ENCODE data around the gene ADAM22. TPM values are rescaled to one million over a fixed set of nuclear protein-coding genes. Genes with fewer than 3 reads are reported as not detected.
A peak's percentile ranks its signal among the peaks of the same experiment; 100 is the strongest.
"Not testable (repeated sequence)": the region's sequence is repeated elsewhere in the genome, so short reads cannot be mapped to it uniquely, and the experiment has no call there.

The ADAM22 gene
- total RNA-seq, 1 experiment from 2014 or later = 1.6 TPM

DNA sequence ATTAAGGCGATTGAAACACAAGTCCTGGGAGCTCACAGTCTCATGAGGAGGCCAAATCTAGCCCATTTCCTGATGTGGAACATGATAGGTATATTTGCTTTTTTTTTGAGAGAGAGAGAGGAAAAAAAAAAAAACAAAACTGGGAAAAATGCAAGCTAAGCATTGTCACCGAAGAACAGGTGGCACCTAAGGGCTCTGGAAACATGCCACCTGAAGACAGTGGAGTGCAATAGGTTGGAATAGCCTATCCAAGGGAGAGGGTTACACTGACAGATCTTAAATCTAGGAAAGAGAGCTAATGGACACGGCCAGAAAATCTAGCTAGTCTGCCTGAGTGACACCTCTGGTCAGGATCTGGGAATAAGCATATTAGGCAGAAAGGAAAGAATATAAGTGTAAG is 175.6 kb downstream of the ADAM22 start:
- DNase-seq (ENCODE audit: low read depth) = no peak

DNA sequence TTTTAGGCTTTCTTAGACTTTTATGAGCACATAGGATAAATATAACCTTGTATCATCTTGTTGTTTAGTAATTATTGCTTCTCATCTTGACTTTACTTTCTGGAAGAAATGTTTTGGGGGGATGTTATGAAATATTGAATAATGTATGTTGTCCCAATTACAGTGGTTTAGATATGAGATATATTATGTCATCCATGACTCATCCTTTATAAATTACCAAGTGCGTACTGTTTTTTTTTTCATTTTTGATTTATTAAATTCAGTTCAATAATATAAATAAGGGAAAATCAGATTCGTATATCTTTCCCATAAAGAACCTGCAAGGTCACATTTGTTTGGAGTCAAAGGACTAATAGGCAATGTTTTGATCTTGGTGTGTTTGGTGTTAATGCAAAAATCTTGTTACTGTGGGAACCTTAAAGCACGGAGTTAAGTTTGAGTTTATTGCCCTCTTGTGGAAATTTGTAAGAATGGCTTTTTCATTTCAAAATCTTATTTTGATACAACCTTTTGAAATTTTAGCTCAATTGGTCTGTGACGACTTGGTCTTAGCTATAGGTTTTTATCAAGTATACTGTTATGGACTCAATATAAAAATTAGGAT is 177.2 kb downstream of the ADAM22 start:
- DNase-seq (ENCODE audit: low read depth) = peak; percentile 35

DNA sequence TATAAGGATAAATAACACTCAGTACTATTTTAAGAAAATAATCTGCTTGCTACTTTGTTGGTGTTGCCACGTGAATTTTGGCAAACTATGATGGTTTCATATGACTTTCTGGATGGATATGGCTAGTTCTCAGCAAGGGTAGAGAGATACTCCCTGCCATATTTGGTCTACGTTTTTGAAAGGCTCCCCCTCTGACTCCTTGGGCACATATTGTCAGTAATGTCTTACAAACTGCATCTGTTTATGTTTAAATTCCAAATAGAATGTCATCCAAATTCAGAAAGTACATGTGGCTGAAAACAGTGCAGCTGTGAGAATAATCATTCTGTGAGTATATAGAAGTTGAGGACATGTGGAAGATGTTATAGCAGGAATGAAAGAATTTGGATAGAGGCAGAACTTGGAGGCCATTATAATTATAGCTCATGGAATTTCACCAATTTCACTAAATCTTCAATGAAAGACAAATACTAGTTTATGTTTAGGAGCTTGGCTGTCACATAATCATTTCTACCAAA is 178.0 kb downstream of the ADAM22 start:
- no peak for DNase-seq (ENCODE audit: low read depth)

DNA sequence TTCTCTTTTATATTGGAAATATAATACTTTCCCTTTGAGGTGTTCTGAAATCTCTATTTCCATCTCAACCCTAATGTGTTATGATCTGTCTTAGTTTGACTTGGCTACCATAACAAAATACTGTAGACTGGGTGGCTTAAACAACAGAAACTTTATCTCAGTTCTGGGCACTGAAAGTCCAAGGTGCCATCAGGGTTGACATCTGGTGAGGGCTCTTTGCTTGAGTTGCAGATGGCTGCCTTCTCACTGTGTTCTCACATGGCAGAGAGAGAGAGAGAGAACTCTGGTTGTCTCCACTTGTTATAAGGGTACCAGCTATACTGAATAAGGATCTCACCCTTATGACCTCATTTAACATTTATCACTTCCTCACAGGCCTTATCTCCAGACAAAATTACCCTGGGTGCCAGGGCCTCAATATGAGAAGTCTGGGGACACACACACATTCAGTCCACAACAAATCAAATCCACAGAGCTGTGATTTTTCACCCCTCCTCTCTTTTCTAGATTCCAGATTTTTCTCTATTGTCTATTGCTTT is 181.3 kb downstream of the ADAM22 start:
- DNase-seq (ENCODE audit: low read depth) = no peak

DNA sequence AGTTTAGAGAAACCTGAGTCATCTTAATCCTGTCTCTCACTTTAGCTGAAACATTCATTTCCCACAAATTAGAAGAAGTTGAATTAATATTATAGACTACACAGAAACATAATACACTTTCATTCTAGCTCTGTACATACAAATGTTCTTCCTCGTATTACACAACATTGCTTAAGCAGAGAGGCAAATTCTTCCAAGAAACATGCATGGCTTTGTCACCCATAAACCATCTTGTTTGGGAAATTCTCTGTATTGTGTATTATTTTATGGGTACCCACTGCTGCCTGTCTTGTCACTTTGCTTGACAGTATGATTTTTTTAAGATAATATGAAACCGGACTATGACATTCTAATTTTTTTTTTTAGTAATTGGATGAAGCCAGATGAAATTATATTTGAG is 181.8 kb downstream of the ADAM22 start:
- DNase-seq (ENCODE audit: low read depth) = no peak

DNA sequence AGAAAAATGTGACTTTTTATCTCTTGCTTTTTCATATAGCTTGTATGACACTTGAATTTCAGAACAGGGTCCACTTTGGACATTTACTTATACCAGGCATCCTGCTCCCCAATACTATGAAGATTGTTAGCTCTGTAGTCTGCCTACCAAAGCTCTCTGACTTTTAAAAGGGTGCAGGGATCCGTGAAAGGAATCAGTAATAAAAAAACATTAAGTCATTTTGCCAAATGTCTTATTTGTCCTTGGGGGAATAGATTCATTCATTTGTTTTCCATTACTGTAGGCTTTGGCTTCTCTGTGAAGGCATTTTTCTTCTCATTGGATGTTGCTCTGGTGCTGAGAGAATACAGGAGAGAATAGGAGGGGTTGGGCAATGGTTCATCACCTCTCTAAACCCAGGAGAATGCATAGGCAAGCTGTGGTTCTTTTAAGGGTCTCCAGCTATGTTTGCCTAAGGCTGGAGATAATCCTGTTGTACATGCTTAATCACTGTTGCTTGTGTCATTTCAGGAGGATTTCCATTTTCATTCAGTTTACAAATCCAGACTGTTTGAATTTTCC is 182.3 kb downstream of the ADAM22 start:
- no peak for DNase-seq (ENCODE audit: low read depth)

DNA sequence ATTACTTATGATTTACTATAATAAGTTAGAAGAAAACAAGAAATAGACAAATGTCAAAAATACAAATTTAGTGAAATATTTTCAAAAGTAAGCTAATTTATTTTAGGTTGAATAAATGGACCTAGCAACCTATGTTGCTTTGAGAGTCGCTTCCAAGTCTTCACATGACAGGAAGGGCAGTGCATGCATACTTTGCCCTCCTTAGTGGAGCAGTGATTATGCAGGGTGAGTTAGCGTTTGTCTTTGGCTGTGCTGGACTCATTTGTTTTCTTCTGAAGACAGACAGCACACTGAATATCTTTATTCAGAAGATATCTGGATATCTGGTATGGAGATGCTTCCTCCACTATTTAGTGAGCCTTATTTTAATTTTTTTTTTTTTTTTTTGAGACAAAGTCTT is 183.3 kb downstream of the ADAM22 start:
- DNase-seq (ENCODE audit: low read depth) = no peak

DNA sequence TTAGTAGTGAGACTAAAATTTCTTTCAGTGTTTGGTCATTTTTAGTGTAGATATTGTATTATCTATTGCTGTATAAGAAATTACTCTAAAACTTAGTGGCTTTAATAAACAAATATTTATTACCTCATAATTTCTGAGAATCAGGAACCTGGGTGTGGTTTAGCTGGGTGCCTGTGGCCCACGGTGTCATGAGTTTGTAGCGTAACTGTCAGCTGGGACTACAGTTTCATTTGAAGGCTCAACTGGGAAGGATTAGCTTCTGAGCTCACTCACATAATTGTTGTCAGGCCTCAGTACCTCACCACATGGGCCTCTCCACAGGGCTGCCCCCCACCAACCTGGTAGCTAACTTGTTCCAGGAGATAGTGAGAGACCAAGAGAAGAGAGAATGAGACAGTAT is 187.3 kb downstream of the ADAM22 start:
- DNase-seq (ENCODE audit: low read depth) = no peak

DNA sequence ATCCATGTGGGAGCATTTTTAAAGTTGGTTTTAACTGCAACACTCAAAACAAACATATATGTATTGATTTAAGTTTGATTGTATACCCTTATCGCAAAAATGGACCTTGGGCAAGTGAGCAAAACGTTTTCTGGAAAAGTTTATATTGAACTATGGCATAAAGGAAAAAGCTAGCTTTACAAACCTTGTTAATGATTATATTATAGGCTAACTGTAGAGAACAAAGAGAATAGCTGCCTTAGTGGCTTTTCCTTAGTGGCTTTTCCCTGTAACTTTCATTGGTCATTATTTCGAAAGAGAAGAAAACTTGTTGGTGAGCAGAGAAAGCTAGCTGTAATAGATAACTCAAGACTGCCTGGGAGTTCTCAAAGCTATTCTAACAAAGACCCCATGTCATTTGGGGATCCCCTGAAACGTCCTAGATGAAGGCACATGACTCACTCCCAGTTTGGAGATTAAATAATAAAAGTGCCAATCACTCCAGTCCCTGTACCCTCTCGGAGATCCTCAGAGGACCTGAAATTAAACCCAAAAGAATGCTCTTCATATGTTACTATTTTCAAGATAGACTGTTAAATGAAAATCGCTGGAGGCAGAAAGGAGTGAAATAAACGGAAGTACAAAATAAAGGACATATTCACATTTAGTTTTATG is 193.7 kb downstream of the ADAM22 start:
- DNase-seq (ENCODE audit: low read depth) = no peak

DNA sequence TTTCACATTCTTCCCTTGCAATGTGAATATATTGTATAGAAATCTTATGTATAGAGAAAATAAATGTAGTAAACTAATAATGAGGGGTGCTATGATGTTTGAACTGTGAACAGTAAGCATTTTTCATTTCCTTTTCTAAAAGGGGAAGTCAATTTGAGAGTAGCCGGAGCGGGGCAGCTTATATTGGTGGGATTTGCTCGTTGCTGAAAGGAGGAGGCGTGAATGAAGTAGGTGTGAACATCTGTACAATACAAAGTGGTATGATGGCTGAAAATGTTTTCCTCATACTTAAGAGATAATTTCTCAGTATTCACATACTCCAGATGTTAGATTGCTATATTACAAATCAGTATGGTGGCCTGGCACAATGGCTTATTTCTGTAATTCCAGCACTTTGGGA is 198.7 kb downstream of the ADAM22 start:
- no peak for DNase-seq (ENCODE audit: low read depth)

DNA sequence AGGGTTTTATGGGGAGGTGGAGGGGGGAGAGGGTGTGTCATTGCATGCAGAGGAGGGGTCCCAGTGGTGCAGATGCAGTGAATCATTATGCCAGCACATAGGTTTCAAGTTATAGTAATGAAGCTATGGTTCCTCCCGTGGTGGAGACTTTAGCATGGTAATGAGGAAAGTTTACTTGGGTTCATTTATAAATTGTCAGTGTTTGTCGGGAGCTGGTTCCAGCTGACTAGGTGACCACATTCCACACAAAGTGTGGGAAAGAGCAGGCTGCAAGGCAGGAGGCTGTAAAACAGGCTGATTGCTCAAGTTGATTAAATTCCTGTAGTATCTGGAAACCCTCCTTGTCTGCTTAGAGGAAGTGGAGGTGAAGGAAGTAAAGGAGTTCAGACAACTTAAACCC is 206.9 kb downstream of the ADAM22 start:
- no peak for DNase-seq (ENCODE audit: low read depth)

DNA sequence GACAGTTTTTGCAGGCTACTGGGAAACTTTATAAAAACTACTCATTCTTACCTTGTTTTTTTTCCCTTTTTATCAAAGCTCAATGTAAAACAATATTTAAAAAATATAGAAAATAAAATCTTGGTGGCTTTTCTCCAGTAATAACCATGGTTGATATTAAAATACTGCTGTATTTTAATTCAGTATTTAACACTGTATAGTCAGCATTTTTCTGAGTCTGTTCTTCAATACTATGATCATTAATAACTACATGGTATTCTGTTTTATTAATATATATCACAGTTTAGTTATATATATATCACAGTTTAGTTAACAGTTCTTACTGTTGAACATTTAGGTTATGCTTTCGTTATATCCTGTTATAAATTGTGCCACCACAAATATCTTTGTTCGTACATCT is 207.4 kb downstream of the ADAM22 start:
- no peak for DNase-seq (ENCODE audit: low read depth)

DNA sequence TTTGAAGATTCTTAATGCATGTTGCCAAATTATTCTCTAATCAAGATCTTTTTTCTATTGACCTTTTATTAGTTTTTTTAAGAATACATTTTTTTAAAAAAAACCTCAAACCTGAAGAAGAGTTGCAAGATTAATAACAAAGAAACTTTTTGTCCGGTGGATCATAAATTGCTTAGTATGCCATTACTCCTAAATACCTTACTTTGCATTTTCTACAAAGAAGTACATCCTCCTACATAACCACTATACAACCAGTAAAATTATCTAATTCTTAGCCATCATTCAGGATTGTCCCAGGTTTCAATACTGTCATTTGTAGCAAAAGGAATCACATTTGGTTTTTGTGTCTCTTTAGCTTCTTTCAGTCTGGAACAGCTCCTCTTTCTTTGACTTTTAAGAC is 207.9 kb downstream of the ADAM22 start:
- no peak for DNase-seq (ENCODE audit: low read depth)

DNA sequence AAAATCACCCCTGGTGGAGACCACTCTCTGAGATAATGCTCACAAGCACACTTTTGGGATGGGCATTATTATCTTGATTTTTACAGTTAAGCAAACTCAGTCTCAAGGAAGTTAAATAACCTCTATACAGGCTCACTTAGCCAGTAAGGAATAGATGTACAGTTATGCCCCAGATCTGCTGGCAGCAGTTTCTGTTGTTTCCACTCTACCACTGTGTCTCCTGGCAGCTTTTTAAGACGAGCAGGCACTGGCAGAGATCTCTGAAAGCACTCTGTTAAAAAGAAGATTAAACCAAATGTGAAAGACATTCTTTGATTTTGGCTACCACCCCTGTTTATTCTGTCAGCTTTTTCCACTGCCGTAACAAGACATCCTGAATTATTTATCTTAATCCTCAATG is 212.6 kb downstream of the ADAM22 start:
- DNase-seq (ENCODE audit: low read depth) = no peak

DNA sequence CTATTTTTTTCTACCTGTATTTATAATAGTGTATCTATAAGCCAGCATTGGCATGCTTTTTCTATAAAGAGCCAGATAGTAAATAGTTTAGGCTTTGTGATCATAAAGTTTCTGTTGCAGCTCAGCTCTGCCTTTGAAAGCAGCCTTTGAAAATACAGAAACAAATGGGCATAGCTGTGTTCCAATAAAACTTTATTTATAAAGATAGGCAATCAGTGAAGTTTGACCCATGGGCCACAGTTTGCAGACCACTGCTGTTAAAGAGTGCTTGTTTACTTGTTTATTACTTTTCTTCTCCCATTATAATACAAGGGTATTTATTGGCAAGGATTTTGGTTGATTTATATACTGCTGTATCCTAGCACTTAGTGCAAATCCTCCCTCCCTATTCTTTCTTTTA is 213.3 kb downstream of the ADAM22 start:
- DNase-seq (ENCODE audit: low read depth) = no peak

DNA sequence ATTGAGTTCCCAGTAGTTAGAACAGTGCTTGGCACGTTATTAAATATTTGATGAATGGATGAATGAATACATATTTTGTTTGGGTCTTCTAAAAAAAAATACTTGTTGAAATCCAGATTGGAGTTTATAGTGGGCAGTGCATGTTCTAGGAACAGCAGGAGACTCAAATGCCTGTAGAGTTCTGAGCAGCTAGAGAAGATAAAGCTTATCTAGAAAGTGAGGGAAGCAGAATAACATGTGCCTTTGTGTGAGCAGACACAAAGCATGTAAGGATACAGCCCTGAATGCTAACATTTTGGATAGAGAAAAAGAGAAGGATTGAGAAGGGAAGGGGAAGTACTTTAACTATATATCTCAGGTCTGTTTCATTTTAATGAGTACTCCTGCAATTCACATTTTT is 213.9 kb downstream of the ADAM22 start:
- no peak for DNase-seq (ENCODE audit: low read depth)

DNA sequence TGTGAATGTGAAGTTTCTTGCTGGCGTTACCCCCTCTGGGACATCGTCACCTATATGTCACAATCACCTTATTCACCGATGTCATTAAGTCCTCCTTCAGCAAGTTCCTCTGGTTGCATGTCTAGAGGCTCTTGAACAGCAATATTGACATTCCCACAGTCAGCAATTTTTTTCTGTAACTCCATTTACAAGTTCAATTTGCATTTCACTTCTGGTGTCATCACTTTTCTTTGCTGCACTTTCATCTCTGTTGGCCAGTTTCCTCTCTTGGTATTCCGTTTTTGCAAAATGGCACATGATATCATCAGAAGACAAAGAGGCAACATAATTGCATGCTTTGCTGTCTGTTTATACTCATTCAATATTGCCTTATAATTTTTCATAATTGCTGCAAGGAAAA is 216.0 kb downstream of the ADAM22 start:
- no peak for DNase-seq (ENCODE audit: low read depth)

DNA sequence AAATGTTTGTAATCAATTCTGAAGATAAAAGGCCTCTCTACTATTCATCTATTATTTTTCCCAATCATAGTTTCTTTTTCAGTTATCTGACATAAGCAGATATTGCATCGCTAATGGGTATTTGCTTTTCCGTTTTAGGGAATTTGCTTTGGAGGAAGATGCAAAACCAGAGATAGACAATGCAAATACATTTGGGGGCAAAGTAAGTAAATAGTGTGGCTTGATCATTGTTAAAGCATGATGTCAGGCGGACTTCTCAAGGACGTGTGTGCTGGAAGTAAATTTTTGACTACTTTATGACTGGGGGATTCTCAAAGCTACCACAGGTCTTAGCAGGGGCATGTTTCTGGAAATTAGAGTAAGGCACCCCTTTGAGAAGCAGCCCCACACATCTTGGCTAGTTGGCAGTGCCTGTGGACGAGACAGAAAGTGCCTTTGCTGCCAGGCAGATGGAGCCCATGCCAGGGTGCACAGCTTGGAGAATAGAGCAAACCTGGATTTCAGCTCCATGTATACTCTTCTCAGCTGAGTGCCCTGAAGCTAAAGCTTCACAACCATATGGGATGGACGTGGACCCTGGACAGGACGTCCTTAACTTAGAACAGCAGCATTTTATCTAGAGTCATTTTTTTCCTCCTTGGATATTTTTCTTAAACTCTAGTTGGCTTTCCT is 217.2 kb downstream of the ADAM22 start:
- no peak for DNase-seq (ENCODE audit: low read depth)

DNA sequence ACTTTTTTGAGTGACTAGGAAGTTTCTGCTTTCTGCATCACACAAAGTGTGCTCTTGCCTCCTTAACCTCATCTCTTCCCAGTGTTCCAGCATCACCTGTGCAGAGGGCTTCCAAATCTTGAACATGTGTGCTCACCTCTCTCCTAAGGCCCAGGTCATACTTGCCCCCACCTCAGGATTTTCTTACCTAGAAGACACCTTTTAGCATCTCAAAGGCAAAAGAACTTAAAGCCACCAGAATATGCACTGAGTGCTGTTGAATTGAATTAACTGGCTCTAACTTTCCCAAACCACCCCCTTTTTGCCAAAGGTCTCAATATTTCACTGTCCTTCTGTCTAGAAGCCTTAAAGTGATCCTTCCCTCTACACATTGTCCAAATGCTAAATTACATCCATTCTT is 219.3 kb downstream of the ADAM22 start:
- DNase-seq (ENCODE audit: low read depth) = no peak

DNA sequence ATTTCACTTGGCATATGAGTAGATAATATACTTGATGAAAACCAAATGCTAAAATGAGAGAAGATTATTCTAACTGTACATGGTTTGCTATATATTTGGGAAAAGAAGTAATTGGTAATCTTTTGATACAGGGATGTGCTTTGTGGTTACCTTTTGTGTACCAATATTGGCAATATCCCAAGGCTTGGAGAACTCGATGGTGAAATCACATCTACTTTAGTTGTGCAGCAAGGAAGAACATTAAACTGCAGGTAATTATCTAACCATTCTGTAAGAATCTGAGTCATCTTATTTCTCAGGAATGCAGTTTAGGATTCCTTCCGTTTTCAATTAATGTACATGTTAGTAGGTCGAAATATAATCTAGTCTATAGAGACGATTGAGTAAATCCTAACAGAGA is 221.7 kb downstream of the ADAM22 start:
- no peak for DNase-seq (ENCODE audit: low read depth)

DNA sequence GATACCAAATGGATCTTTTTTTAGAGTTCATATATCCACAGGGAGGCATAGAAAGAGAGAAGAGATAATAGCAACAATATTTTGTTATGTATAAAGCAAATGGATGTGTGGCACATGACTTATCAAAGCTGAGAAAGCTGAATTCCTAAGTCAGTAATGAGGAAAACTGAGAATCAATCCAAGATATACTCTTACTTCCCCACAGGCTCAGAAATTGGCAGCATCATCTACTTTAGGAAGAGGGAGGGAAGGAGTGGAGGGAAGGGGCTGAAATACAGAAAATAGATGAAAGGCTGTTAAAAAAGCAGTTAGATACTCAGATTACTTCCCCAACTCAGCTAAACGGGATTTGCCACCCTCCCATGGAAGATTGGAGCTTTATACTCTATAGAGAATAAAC is 222.3 kb downstream of the ADAM22 start:
- DNase-seq (ENCODE audit: low read depth) = no peak

DNA sequence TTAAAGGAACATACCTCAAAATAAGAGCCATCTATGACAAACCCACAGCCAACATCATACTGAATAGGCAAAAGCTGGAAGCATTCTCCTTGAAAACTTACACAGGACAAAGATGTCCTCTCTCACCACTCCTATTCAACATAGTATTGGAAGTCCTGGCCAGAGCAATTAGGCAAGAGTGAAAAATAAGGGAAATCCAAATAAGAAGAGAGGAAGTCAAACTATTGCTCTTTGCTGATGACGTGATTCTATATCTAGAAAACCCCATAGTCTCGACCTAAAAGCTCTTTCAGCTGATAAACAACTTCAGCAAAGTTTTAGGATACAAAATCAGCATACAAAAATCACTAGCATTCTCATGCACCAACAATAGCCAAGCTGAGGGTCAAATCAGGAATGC is 225.7 kb downstream of the ADAM22 start:
- not testable (repeated sequence) for DNase-seq (ENCODE audit: low read depth)

DNA sequence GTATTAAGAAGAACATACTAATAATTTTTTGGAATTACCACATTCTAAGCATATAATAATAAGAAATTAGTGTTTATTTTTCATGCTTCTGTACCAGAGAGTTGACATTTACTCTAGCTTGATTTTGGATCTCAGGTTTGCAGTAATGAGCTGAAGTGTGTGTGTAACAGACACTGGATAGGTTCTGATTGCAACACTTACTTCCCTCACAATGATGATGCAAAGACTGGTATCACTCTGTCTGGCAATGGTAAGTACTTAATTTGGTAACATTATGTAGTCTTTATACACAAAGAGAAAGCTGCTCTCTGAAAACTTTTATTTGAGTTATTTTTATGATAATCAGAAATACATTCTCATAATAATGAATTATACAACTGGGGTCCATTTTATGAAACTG is 231.6 kb downstream of the ADAM22 start:
- DNase-seq (ENCODE audit: low read depth) = no peak
